CD4-positive, alpha-beta T cell (primary cell): ENCODE measurements around the gene N4BP2. TPM values are rescaled to one million over a fixed set of nuclear protein-coding genes. Genes with fewer than 3 reads are reported as not detected.

Source experiments
- ATAC-seq: fragments of 200-7000 bp; cut with Tn5 transposase; one replicate; pipeline ENCODE4 v1.10.0; 2022; ENCODE audit warnings: mild to moderate bottlenecking; ENCODE audit not compliant: poor library complexity
- CTCF ChIA-PET: fragments of 350-600 bp; sonication (Branson Sonifier 250); formaldehyde crosslinking; loops from one replicate; lab custom pipeline; 2021; ENCODE audit warnings: antibody characterized with exemption, inconsistent platforms; lab: Charles Lee
- POLR2A ChIA-PET: fragments of 350-600 bp; sonication (Branson Sonifier 250); formaldehyde crosslinking; loops from one replicate; lab custom pipeline; 2021; ENCODE audit warnings: antibody characterized with exemption, inconsistent platforms; lab: Charles Lee
- DNase-seq, 14 experiments: peaks; one replicate each; pipeline ENCODE4 v3.0.0-alpha.2; 2013 to 2020; ENCODE audit warnings: mixed read lengths in 2 of 14
- H3K27ac ChIP-seq, 2 donors: one replicate each; pipeline versions ENCODE4 v1.5.1 to v1.7.0; 2013; ENCODE audit warnings: low read length in 2 of 2, low read depth in 1 of 2, mild to moderate bottlenecking in 1 of 2
- H3K27me3 ChIP-seq, 2 experiments: 1 replicate in 1 of 2; 2 replicates in 1 of 2; pipeline versions ENCODE4 v1.6.1 to v1.7.0; 2013; ENCODE audit warnings: low read length in 2 of 2, control low read depth in 1 of 2, mild to moderate bottlenecking in 1 of 2, moderate library complexity in 1 of 2; ENCODE audit not compliant: insufficient read depth in 2 of 2, control insufficient read depth in 1 of 2
- H3K36me3 ChIP-seq: one replicate; pipeline ENCODE4 v1.6.1; 2013; ENCODE audit warnings: low read length, control low read depth; ENCODE audit not compliant: insufficient read depth
- H3K4me1 ChIP-seq: one replicate; pipeline ENCODE4 v1.6.1; 2013; ENCODE audit warnings: low read length, control low read depth; ENCODE audit not compliant: insufficient read depth
- H3K4me3 ChIP-seq: one replicate; pipeline ENCODE4 v1.5.1; 2013; ENCODE audit warnings: mild to moderate bottlenecking, low read length, moderate library complexity
- H3K9me3 ChIP-seq, 2 experiments: 1 replicate in 1 of 2; 2 replicates in 1 of 2; pipeline versions ENCODE4 v1.6.1 to v1.7.0; 2013; ENCODE audit warnings: low read length in 2 of 2, mild to moderate bottlenecking in 2 of 2, control low read depth in 1 of 2, moderate library complexity in 1 of 2; ENCODE audit not compliant: control insufficient read depth in 1 of 2, insufficient read depth in 1 of 2
- H3K27ac Mint-ChIP-seq: one replicate; pipeline ENCODE4 v1.8.0; 2020; ENCODE audit warnings: mixed read lengths
- H3K27me3 Mint-ChIP-seq: one replicate; pipeline ENCODE4 v1.8.0; 2021; ENCODE audit warnings: mixed read lengths
- H3K36me3 Mint-ChIP-seq: one replicate; pipeline ENCODE4 v1.8.0; 2021; ENCODE audit warnings: low read depth, mixed read lengths
- H3K4me1 Mint-ChIP-seq: one replicate; pipeline ENCODE4 v1.8.0; 2021; ENCODE audit warnings: low read depth, mixed read lengths
- H3K4me3 Mint-ChIP-seq: one replicate; pipeline ENCODE4 v1.8.0; 2020; ENCODE audit warnings: mild to moderate bottlenecking, mixed read lengths
- H3K9me3 Mint-ChIP-seq: one replicate; pipeline ENCODE4 v1.8.0; 2020; ENCODE audit warnings: mixed read lengths
- CTCF ChIP-seq: fragments of 200-600 bp; IDR thresholded peaks from one replicate; pipeline ENCODE4 v1.8.0; 2022; ENCODE audit warnings: antibody characterized with exemption, mild to moderate bottlenecking
- intact Hi-C, 2 experiments: fragments of 100-400 bp; cut with DNase I in 1 of 2; cut with micrococcal nuclease in 1 of 2; formaldehyde crosslinking; loops; one replicate each; pipeline versions ENCODE4 v1.15.1 to v1.9.0; 2023 to 2025; cut with DNase I, micrococcal nuclease
- total RNA-seq, 174 experiments: library from RNA in 2 of 174; stranded (reverse) in 2 of 174; gene quantifications; one replicate each; pipeline ENCODE4 v1.2.3 and lab custom pipeline; 2021 to 2026

The N4BP2 gene
- total RNA-seq, 2 experiments from 2014 or later: 21.7 to 25.2 TPM

GRCh38 chr4:40066651-40067050 is 10.0 kb downstream of the N4BP2 start:
- Histone ChIP-seq H3K27ac (no peak overlapping the region), H3K4me3 (no peak overlapping the region), H3K9me3 (no peaks in the 10 kb centered on the region), H3K36me3 (no peaks in the 10 kb centered on the region), H3K4me1 (peaks cover 20% of the 10 kb centered on the region), H3K27me3 (no peaks in the 10 kb centered on the region)
- no peak for TF ChIP-seq CTCF
- no peaks in the 10 kb centered on the region for H3K27me3 Mint-ChIP-seq
- ATAC-seq (no peak), DNase-seq (no peak)
- POLR2A ChIA-PET: no interaction called here
- H3K27ac Mint-ChIP-seq: peak overlapping the region; percentile 80
- intact Hi-C loops: no loop called here
- peak overlapping the region; percentile 70 for H3K4me3 Mint-ChIP-seq
- peaks cover 74% of the 10 kb centered on the region for H3K4me1 Mint-ChIP-seq
- H3K36me3 Mint-ChIP-seq: peaks cover 35% of the 10 kb centered on the region
- no peaks in the 10 kb centered on the region for H3K9me3 Mint-ChIP-seq
- CTCF ChIA-PET: interaction anchor here (1.2 kb wide), 1 partner anchor 10 kb away, joined by 4 read pairs; the partner anchor contains the start of gene N4BP2

DNA sequence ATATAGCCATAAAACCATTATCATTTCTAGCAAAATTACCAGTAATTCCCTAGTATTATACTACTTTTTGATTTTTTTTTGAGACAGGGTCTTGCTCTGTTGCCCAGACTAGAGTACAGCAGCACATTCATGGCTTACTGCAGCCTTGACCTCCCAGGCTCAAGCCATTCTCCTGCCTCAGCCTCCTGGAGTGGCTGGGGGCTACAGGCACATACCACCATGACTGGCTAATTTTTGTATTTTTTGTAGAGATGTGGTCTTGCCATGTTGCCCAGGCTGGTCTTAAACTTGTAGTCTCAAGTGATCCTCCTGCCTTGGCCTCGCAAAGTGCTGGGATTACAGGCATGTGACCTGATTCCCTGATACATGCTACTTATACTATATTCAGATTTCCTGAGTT is 13.7 kb downstream of the N4BP2 start:
- Mint-ChIP-seq H3K4me3 (no peak overlapping the region), H3K9me3 (no peaks in the 10 kb centered on the region), H3K27me3 (no peaks in the 10 kb centered on the region), H3K36me3 (peaks cover 29% of the 10 kb centered on the region), H3K27ac (peak overlapping the region; percentile 6), H3K4me1 (peaks cover 50% of the 10 kb centered on the region)
- Histone ChIP-seq H3K27me3 (no peaks in the 10 kb centered on the region), H3K9me3 (no peaks in the 10 kb centered on the region), H3K36me3 (peaks cover 6% of the 10 kb centered on the region), H3K4me1 (peaks cover 18% of the 10 kb centered on the region), H3K4me3 (no peak overlapping the region), H3K27ac (no peak overlapping the region)
- ATAC-seq: no peak
- CTCF ChIA-PET: no interaction called here
- DNase-seq: no peak
- POLR2A ChIA-PET: no interaction called here
- intact Hi-C loops: no loop called here
- TF ChIP-seq CTCF: no peak

DNA sequence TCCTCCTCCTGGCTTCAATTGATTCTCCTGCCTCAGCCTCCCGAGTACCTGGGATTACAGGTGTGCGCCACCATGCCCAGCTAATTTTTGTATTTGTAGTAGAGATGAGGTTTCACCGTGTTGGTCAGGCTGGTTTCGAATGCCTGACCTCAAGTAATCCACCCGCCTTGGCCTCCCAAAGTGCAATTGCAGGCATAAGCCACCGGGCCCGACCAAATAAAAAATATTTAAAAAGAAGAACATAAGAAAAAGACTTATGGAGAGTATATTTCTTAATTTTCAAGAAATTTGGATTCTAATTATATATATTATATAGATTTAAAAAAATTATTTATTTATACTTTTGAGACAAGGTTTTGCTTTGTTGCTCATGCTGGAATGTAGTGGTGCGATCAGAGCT is 29.8 kb downstream of the N4BP2 start:
- Histone ChIP-seq H3K27me3 (no peaks in the 10 kb centered on the region), H3K9me3 (no peaks in the 10 kb centered on the region), H3K36me3 (peaks cover 2% of the 10 kb centered on the region), H3K27ac (no peak overlapping the region), H3K4me3 (no peak overlapping the region), H3K4me1 (no peaks in the 10 kb centered on the region)
- intact Hi-C loops: no loop called here
- Mint-ChIP-seq H3K36me3 (peaks cover 38% of the 10 kb centered on the region), H3K4me3 (no peak overlapping the region), H3K27me3 (no peaks in the 10 kb centered on the region), H3K4me1 (peaks cover 12% of the 10 kb centered on the region), H3K9me3 (no peaks in the 10 kb centered on the region), H3K27ac (no peak overlapping the region)
- DNase-seq (no peak), ATAC-seq (no peak)
- CTCF ChIA-PET: no interaction called here
- TF ChIP-seq CTCF: no peak
- POLR2A ChIA-PET: no interaction called here
